HG03571 (cell line): ENCODE measurements around the gene KRT27.
A peak's percentile ranks its signal among the peaks of the same experiment; 100 is the strongest.
"Not testable (repeated sequence)": the region's sequence is repeated elsewhere in the genome, so short reads cannot be mapped to it uniquely, and the experiment has no call there.

ENCODE experiments used
- ATAC-seq: cut with Tn5 transposase; IDR thresholded peaks from one replicate; pipeline ENCODE4 v1.9.1; 2021; ENCODE audit not compliant: unreplicated experiment

KRT27 gene, protein sequence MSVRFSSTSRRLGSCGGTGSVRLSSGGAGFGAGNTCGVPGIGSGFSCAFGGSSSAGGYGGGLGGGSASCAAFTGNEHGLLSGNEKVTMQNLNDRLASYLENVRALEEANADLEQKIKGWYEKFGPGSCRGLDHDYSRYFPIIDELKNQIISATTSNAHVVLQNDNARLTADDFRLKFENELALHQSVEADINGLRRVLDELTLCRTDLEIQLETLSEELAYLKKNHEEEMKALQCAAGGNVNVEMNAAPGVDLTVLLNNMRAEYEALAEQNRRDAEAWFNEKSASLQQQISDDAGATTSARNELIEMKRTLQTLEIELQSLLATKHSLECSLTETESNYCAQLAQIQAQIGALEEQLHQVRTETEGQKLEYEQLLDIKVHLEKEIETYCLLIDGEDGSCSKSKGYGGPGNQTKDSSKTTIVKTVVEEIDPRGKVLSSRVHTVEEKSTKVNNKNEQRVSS

DNA sequence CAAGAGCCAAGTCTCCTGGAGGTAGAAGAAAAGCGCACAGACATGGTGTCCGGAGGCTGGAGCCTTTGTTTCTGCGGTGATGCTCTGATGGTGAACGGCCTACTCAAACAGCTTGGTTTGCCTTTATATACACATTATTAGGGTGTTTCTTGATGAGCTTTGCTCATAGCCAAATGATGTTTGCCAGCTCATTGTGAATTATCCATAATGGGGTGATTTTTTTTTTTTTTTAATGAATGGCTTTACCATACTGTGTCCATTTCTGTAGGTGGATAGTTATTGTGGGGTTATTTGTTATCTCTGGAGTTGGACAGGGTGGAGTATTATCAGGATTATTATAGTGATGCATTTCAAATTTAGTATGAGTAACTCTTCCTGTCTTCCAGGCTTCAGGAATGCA, at the start of gene KRT27:
Gene KRT27, minus strand, starts transcription at position 101 of the 400 bp plus-strand sequence. Its CDS starts 57 bp downstream, at position 44.
- ATAC-seq = no peak

DNA sequence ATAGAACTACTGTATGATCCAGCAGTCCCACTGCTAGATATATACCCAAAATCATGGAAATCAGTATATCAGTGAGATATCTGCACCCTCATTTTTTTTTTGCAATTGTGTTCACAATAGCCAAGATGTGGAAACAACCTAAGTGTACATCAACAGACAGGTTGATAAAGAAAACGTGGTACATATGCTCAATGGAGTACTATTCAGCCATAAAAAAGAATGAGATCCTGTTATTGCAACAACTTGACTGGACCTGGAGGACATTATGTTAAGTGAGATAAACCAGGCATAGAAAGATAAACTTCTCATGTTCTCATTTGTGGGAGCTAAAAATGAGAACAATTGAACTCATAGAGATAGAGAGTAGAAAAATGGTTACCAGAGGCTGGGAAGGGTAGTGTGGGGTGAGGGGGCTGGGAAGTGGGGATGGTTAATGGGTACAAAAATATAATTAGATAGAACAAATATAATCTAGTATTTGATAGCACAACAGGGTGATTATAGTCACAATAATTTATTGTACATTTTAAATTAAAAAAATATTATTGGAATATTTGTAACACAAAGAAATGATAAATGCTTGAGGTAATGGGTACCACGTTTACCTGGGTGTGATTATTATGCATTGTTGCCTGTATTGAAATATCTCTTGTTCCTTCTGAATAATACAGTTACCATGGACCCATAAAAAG, 47.9 kb upstream of the KRT27 start:
- no peak for ATAC-seq

DNA sequence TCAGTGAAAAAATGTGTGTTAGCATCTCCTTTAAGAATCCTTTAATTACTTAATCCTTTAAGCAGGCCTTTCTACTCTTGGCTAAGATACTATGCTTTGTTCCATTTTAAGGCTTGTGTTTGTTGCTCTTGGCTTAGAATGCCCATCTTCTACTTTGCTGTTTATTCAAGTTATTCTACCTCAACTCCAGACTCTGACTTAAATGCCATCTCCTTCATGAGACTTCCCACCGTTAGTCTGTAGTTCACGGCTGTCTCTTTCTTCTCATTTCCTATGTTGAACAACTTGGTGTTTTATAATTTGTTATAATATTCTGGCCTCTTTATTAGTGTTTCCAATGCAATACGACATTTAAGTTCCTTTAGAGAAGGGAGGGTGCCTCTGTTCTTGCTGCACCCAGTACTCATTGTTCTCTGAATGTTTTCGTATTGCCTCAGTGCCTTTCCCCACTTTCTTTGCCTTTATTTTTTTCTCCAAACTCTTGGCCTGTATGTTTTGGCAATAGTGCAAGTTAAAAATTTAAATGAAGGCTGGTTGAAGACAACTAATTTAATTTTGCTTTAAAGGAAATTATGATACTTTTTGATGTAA, 46.2 kb upstream of the KRT27 start:
- no peak for ATAC-seq

DNA sequence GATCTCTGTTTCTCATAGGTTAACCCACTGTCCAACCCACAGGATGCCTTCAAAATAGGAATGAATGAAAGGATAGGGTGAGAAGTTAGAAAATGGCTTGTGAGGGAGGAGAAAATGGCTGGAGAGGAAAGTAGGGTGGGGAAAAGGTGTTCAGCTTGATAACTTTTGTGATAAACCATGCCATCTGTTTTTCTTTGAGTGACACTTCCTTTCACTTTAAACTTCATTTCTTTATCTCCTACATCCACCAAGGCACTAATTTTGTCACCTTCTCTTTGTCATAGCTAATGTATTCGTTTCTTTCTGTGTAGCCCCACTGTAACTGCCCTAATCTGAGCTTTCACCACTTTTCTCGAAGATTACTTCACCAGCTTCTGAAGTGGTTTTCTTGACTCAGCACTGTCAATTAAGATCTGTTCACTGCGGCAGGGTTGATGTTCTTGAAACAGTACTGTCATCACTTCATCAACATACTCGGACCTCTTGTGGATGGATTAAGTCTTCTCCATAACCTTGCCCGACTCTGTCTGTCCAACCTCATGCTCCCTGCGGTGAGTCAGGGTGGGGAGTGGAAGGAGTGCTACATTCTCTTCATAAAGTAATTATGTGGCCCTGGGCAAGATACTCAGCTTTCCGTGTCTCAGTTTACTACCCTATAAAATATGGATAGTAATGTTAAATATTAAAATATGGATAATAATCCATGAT, 45.5 kb upstream of the KRT27 start:
- ATAC-seq = no peak

DNA sequence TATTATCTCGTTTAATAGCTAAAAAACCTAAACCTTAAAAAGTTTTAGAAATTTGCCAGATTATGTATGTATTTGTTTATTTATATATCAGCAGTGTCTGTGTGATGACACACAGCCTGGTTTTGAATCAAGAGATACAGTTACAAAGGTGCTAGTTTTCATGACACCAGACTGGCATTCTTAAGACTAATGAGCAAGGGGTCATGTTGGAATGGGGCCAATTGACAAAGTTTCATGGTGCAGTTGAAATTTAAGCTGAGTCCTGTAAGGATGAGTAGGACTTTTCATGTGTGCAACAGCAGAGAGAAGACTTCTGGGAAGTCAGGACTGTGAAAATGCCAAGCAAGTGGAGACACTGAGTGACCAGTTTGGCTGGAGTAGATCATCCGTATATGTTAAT, 43.2 kb upstream of the KRT27 start:
- no peak for ATAC-seq

DNA sequence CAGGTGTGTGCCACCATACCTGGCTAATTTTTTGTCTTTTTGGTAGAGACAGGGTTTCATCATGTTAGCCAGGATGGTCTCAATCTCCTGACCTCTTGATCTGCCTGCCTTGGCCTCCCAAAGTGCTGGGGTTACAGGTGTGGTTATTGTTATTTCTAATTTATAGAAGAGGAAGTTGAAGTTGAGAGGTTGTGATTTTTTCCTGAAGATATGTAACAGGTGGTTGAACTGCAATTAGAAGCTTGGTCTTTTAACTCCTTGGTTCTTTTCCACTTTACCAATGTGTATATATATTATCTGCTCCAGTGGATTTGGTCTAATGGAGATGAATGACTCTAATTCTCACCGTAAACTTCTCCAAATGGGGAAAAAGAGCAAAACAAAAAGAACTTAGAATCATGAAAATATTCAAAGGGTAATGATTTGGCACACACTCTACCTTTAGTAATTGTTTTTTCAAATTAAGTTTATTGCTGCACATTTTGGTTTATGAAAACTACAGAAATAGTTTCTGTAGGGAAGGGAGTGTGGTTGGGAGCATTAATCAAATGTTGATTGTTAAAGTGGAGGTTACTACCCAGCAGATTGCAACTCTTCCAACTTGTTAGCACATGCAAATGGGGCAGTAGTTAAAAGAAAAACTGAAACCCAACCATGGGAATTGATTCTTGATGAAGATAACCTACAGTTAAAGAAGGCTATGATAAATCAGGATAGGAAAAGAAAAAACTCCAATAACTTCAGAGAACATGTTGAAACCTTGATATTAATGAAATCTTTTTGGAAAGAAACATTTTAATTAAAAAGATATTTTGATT, 41.9 kb upstream of the KRT27 start:
- ATAC-seq = no peak

DNA sequence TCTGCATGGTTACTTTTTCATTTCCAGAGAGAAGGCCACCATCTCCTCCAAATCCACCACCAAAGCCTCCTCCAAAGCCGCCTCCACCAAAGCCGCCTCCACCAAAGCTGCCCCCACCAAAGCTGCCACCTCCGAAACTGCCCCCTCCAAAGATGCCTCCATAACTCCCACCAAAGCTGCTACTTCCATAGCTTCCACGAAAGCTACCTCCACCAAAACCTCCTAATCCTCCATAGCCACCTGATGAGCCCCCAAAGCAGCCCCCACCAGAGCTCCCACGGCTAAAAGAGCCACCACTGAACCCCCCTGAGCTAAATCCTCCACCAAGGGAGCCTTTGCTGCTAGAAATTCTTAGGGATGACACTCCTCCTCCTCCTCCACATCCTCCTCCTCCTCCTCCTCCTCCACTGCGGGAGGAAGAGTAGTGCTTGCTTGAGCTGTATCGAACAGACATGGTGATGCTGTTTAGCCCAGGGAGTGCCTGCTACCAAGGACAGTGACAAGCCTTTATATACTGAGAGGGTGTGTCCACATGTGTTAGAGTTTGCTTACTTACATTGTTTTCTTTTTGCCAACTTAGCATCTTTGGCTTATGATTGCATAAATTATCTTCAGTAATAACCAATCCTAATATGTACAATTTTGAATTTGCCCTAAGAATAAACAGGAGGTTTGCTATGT, 39.9 kb upstream of the KRT27 start, which contains the start of gene KRT10:
Gene KRT10, minus strand, starts transcription at position 483 of the 681 bp plus-strand sequence. Its CDS starts 29 bp downstream, at position 454.
- ATAC-seq = no peak

DNA sequence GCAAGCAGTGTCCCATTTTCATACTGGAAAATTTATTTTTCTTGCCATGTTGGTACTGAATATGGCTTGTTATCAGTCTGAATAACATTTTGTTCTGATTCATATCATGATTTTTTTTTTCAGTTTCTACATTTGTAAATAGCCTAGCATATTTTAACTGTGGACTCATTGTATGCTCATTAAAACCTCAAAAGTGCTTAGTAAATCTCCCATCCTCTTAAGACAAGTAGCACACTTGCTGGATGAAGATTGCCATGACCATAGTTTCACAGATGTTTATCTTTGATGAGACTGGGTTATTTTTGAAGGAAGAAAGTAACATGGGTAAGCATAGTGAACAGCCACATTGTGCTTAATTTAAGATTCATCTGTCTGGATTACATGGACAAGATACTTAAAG, 39.2 kb upstream of the KRT27 start:
- ATAC-seq = no peak

DNA sequence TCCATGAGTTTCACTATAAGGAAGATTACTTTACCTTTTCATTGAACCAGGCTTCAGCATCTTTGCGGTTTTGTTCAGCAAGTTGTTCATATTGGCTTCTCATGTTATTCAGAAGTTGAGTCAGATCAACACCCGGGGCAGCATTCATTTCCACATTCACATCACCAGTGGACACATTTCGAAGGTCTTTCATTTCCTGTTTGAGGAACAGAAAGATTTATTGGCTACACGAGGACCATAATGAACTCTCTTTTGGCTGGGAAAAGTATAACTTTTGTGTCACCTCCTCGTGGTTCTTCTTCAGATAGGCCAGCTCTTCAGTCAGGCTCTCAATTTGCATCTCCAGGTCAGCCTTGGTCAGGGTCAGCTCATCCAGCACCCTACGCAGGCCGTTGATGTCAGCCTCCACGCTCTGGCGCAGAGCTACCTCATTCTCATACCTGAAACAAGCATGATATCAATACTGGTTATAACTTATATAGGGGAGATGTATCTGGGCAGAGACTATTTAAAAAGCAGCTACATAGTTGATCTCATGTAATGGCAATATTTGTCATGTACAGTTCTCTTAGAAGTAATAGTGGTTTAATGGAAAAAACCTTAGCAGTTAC, 38.0 kb upstream of the KRT27 start:
- no peak for ATAC-seq

DNA sequence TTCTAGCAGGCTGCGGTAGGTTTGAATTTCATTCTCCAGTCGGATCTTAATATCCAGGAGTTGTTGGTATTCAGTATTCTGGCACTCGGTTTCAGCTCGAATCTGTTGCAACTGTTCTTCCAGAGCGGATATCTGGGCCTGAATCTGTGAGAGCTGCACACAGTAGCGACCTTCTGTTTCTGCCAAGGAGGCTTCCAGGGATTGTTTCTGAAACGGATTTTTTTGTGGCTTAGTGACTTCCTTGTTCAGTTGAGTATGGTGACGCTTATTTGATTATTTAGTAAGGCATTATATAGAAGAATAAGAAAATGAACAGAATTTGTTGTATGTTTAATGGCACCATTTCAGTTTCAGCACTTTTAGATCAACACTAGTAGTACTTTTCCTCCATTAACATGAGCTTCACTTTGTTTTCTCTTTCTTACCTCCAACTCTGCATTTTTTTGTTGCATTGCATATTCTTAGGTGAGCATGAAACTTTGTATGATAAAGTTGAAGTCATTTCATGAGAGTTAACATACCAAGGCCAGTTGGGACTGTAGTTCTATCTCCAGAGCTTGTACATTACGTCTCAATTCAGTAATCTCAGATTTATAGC, 37.3 kb upstream of the KRT27 start:
- no peak for ATAC-seq

DNA sequence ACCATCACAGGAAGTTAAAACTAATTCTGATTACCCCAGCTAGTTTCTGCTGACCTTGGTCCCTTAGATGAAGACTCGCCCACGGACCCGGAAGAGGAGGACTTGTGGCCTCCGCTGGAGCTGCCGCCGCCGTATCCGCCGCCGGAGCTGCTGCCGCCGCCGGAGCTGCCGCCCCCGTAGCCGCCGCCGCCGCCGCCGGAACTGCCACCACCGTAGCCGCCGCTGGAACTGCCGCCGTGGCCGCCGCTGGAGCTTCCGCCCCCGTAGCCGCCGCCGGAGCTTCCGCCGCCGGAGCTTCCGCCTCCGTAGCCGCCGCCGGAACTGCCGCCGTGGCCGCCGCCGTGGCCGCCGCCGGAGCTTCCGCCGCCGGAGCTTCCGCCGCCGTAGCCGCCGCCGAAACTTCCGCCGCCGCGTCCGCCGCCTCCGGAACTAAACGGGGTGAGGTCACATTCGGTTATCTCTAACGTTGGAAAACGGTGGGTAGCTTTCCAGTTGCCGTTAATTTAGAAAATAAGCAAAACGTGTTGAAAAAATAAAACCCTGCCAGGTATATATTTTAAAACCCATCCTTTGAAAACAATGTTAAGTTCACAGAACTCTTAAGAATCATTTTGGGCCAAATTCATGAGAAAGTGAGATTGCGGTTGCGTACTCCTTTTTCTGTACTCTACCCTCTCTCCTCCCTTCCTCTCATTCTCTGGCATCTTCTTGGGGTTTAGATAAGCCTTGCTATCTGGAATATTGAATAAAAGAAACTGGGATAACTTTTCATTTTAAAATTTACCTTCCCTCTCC, 36.6 kb upstream of the KRT27 start:
- ATAC-seq = peak; percentile 73

DNA sequence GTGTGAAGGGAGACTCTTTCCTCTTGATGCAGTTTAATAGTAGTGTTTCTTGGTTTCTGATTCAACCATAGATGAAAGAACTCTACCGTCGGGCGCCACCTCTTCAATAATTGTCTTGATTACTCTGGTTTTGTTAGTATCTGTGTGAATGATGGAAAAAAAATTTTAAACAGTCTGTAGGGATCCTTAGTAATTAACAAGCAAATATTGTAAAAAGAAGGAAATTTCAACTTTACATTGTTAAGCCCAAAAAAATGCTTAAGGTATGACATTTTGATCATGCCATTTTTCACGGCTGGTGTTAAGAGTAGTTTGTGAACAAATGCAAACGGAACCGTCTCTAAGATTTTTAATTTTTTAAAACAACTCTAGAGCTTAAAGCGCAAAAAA, 36.0 kb upstream of the KRT27 start:
- no peak for ATAC-seq

DNA sequence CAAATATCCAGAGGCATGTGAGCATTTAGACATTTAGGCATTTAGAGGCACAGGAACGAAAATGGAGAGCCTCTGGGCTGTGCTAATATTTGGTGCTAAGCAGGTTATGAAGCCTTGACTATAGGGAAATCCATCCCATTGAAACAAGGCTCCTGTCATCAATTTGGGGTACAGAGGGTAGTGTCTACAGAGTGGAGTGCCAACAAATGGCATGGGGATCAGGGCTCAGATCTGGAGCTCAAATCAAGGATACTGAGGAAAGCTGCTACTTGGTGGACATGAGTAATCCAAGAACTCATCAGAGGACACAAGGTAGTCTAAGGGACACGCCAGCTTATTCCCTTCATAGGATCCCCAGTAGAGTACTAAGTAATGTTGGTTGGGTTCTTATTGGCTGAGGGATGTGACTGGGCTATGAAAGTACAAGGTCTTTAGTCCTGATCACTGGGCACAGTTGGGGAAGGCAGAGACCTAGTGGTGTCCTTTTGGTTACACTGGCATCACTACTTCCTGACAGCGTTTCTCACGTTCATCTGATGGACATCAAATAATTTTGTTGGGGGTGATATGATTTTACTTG, 34.8 kb upstream of the KRT27 start:
- no peak for ATAC-seq

DNA sequence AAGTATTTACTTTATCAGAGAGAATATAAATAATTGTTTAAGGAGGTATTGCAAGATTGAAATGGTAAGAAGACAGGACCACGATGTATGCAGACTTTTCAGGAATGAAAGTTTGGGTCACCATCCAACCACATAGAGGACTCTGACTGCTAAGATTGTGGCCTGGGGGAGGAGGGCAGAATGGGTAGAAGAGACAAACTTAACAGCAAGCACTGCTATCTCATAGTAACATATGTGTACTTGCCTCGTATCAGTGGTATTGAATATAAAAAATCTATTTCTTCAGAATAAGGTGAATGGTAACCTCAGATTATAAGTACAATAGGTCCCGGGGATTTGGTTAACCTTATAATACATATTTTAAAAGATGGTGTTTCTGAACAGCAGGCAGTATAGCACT, 34.2 kb upstream of the KRT27 start:
- ATAC-seq = no peak

DNA sequence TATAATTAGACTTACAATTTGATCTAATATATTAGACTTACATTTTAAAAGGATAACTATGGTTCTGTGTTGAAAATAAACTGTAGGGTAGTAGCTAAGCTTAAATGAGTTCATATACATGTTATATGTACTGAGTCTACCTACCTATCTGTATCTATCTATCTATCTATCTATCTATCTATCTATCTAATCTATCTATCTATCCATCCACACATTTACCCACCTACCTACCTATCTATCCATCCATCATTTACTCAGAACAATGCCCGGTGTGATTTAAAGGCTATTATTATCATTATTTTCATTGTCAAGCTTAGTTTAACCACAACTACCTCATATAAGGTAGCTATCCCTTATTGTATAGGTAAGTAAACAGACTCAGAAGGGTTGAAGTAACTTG, 33.0 kb upstream of the KRT27 start:
- no peak for ATAC-seq

DNA sequence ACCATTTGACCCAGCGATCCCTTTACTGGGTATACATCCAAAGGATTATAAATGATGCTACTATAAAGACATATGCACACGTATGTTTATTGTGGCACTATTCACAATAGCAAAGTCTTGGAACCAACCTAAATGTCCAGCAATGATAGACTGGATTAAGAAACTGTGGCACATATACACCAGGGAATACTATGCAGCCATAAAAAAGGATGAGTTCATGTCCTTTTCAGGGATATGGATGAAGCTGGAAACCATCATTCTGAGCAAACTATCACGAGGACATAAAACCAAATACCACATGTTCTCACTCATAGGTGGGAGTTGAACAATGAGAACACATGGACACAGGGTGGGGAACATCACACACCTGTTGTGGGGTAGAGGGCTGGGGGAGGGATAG, 32.3 kb upstream of the KRT27 start:
- ATAC-seq = not testable (repeated sequence)

DNA sequence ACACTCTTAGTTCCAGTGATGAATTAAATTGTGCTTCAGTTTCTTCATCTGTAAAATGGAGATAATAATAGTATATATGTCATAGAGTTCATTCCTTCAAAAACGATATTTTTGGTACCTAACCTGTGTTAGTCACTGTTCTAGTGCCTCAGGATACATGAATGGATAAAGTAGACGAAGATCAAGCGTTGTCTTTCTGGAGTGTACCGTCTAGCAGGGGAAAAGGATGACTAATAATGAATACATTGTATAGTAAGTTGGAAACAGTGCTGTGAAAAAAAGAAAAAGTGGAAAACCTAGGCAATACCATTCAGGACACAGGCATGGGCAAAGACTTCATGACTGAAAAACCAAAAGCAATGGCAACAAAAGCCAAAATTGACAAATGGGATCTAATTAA, 31.5 kb upstream of the KRT27 start:
- no peak for ATAC-seq

DNA sequence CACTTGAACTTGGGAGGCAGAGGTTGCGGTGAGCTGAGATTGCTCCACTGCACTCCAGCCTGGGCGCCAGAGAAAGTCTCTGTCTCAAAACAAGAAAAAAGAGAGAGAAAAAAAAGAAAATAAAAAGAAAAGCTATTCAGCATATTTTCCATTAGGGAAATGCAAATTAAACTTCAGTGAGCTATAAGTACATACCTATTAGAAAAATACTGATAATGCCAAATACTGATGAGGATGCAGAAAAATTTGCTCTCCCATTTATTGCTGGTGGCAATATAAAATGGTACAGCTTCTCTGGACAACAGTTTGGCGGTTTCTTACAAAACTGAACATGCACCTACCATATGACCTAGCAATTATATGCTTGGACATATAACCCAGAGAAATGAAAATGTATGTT, 30.3 kb upstream of the KRT27 start:
- ATAC-seq = no peak
